Fibroblast of peridontal ligament (primary cell): ENCODE measurements around the gene NRG2.

Experiments used
- DNase-seq: peaks from one replicate; pipeline ENCODE4 v3.0.0-alpha.2; 2010; ENCODE audit errors: extremely low read depth

The NRG2 gene

GRCh38 chr5:139838381-139839197 lies 204.5 kb downstream of the NRG2 start:
- DNase-seq, result no peak

GRCh38 chr5:139837711-139838380 lies 205.3 kb downstream of the NRG2 start:
- DNase-seq, result no peak

GRCh38 chr5:139836469-139837208 lies 206.5 kb downstream of the NRG2 start:
- no peak for DNase-seq

GRCh38 chr5:139835656-139836055 lies 207.4 kb downstream of the NRG2 start:
- no peak for DNase-seq

GRCh38 chr5:139833525-139833924 lies 209.6 kb downstream of the NRG2 start:
- no peak for DNase-seq

- DNase-seq, result no peak
Measured at GRCh38 chr5:139831624-139832023, 211.5 kb downstream of the NRG2 start.

- no peak for DNase-seq
Measured at GRCh38 chr5:139829471-139829870, 213.6 kb downstream of the NRG2 start.

GRCh38 chr5:139828207-139828895 lies 214.7 kb downstream of the NRG2 start:
- DNase-seq, result no peak

- DNase-seq, result no peak
Measured at GRCh38 chr5:139825690-139826089, 217.4 kb downstream of the NRG2 start.

- DNase-seq, result no peak
Measured at GRCh38 chr5:139823757-139824355, 219.2 kb downstream of the NRG2 start.

- no peak for DNase-seq
Measured at GRCh38 chr5:139822553-139823425, 220.3 kb downstream of the NRG2 start.

GRCh38 chr5:139821806-139822552 lies 221.1 kb downstream of the NRG2 start:
- no peak for DNase-seq

GRCh38 chr5:139820606-139821005 lies 222.5 kb downstream of the NRG2 start:
- no peak for DNase-seq

GRCh38 chr5:139820130-139820529 lies 223.0 kb downstream of the NRG2 start:
- no peak for DNase-seq

GRCh38 chr5:139817970-139818369 lies 225.1 kb downstream of the NRG2 start:
- DNase-seq, result no peak

- no peak for DNase-seq
Measured at GRCh38 chr5:139817362-139817761, 225.7 kb downstream of the NRG2 start.

- no peak for DNase-seq
Measured at GRCh38 chr5:139816566-139816965, 226.5 kb downstream of the NRG2 start.

GRCh38 chr5:139814704-139815280 lies 228.3 kb downstream of the NRG2 start:
- DNase-seq, result no peak

- no peak for DNase-seq
Measured at GRCh38 chr5:139814191-139814601, 228.9 kb downstream of the NRG2 start.
